ENCODE measurements around the gene RAB41. TPM values are rescaled to one million over a fixed set of nuclear protein-coding genes. Genes with fewer than 3 reads are reported as not detected.

Gene RAB41
- total and polyA plus RNA-seq, 2 of the 13 experiments (the other 11 are each of a cell fraction or from before 2014, with no cell fraction given) = not detected

- TF ChIP-seq ZNF550 (CRISPR knock-in tag; IDR thresholded peaks at IDR 0.05; ENCODE audit: borderline replicate concordance) (no peak), SSRP1 (CRISPR knock-in tag; IDR thresholded peaks at IDR 0.05) (no peak), THYN1 (CRISPR knock-in tag; IDR thresholded peaks at IDR 0.05; ENCODE audit: borderline replicate concordance, low read depth) (no peak), FOXP1 (IDR thresholded peaks at IDR 0.05) (no peak), FOXP1 (CRISPR knock-in tag; IDR thresholded peaks at IDR 0.05) (no peak), ZNF580 (CRISPR knock-in tag; IDR thresholded peaks at IDR 0.05; ENCODE audit: borderline replicate concordance, low read depth) (no peak), ZNF841 (CRISPR knock-in tag; IDR thresholded peaks at IDR 0.05; ENCODE audit: borderline replicate concordance) (no peak), ZNF501 (CRISPR knock-in tag; IDR thresholded peaks at IDR 0.05) (0 out of 2 replicates have a peak, but pooled peaks have one; percentile 26), XBP1 (CRISPR knock-in tag; IDR thresholded peaks at IDR 0.05) (no peak), KAT8 (CRISPR knock-in tag; IDR thresholded peaks at IDR 0.05) (peak; percentile 65), ELF3 (CRISPR knock-in tag; IDR thresholded peaks at IDR 0.05) (peak; percentile 30; the same call in 1 of the 2 replicates), ZNF446 (CRISPR knock-in tag; IDR thresholded peaks at IDR 0.05) (no peak), PTBP1 (IDR thresholded peaks at IDR 0.05; ENCODE audit: low read depth, low read length, poor library complexity, severe bottlenecking) (no peak), ONECUT2 (CRISPR knock-in tag; IDR thresholded peaks at IDR 0.05) (no peak), ZNF101 (CRISPR knock-in tag; IDR thresholded peaks at IDR 0.05; ENCODE audit: borderline replicate concordance, low read depth) (no peak), ATF7-NPFF (CRISPR knock-in tag; IDR thresholded peaks at IDR 0.05; ENCODE audit: low read depth) (peak; percentile 65; the same call in 1 of the 2 replicates), PBX3 (CRISPR knock-in tag; IDR thresholded peaks at IDR 0.05; ENCODE audit: borderline replicate concordance) (no peak), NFKB2 (CRISPR knock-in tag; IDR thresholded peaks at IDR 0.05; ENCODE audit: borderline replicate concordance) (peak; percentile 28; the same call in 1 of the 2 replicates), ZNF597 (CRISPR knock-in tag; IDR thresholded peaks at IDR 0.05) (no peak)
- TF ChIP-seq, protein P1, sequence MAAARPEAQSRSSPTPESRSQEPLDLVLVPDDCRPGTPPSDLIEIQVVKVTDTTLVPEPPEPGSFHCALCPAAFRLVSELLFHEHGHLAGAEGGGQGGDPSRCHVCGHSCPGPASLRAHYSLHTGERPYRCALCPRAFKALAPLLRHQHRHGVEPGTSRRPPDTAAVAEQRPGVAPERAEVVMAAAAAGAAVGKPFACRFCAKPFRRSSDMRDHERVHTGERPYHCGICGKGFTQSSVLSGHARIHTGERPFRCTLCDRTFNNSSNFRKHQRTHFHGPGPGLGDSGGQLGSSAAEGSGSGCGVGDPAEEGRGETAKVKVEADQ (CRISPR knock-in tag; IDR thresholded peaks at IDR 0.05; ENCODE audit: borderline replicate concordance) = no peak
- TF ChIP-seq, protein P2, sequence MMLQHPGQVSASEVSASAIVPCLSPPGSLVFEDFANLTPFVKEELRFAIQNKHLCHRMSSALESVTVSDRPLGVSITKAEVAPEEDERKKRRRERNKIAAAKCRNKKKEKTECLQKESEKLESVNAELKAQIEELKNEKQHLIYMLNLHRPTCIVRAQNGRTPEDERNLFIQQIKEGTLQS (CRISPR knock-in tag; IDR thresholded peaks at IDR 0.05) = no peak
- TF ChIP-seq, protein P3, sequence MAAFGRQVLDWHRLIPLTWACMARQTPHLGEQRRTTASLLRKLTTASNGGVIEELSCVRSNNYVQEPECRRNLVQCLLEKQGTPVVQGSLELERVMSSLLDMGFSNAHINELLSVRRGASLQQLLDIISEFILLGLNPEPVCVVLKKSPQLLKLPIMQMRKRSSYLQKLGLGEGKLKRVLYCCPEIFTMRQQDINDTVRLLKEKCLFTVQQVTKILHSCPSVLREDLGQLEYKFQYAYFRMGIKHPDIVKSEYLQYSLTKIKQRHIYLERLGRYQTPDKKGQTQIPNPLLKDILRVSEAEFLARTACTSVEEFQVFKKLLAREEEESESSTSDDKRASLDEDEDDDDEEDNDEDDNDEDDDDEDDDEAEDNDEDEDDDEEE (CRISPR knock-in tag; IDR thresholded peaks at IDR 0.05) = no peak
- TF ChIP-seq, protein P4, sequence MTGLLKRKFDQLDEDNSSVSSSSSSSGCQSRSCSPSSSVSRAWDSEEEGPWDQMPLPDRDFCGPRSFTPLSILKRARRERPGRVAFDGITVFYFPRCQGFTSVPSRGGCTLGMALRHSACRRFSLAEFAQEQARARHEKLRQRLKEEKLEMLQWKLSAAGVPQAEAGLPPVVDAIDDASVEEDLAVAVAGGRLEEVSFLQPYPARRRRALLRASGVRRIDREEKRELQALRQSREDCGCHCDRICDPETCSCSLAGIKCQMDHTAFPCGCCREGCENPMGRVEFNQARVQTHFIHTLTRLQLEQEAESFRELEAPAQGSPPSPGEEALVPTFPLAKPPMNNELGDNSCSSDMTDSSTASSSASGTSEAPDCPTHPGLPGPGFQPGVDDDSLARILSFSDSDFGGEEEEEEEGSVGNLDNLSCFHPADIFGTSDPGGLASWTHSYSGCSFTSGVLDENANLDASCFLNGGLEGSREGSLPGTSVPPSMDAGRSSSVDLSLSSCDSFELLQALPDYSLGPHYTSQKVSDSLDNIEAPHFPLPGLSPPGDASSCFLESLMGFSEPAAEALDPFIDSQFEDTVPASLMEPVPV (CRISPR knock-in tag; IDR thresholded peaks at IDR 0.05) = 0 out of 2 replicates have a peak, but pooled peaks have one; percentile 31
These were observed 8.1 kb downstream of the RAB41 start, which contains the start of the genes KIF4A and PDZD11 (continued) for GRCh38 chrX:70289793-70290770.
